A549 (cell line): Measurements from ENCODE around the gene CPO. TPM values are rescaled to one million over a fixed set of nuclear protein-coding genes. Genes with fewer than 3 reads are reported as not detected.

Experiments
- ATAC-seq, 2 experiments: fragments of 200-7000 bp in 1 of 2; fragments of >200 bp in 1 of 2; cut with Nextera tagmentation in 1 of 2; cut with Tn5 transposase in 1 of 2; 3 replicates each; pipeline versions ENCODE4 v1.8.0 to v1.9.1; 2018 to 2020; ENCODE audit warnings: mild to moderate bottlenecking in 1 of 2, moderate library complexity in 1 of 2
- CTCF ChIA-PET: fragments of 300-600 bp; sonication (Branson Sonifier 250); formaldehyde crosslinking; extraction: SDS; loops from one replicate; lab custom pipeline; 2021; ENCODE audit warnings: antibody characterized with exemption, inconsistent platforms; lab: Yijun Ruan, JAX
- POLR2A ChIA-PET: fragments of 350-600 bp; formaldehyde crosslinking; extraction: SDS; loops from one replicate; lab custom pipeline; 2021; ENCODE audit warnings: antibody characterized with exemption, inconsistent platforms; lab: Yijun Ruan, JAX
- DNase-seq, 2 experiments: peaks; one replicate each; pipeline versions ENCODE4 v3.0.0 to v3.0.0-alpha.2; 2011 to 2016; ENCODE audit warnings: low read depth in 1 of 2, low spot score in 1 of 2
- FAIRE-seq: peaks from 2 replicates; lab custom pipeline; 2011; peaks lifted over from hg19 to GRCh38; lab: Jason Lieb, UNC
- H3K27ac ChIP-seq, 2 experiments: fragments of >200 bp; sonication (Bioruptor Twin); formaldehyde crosslinking; 3 replicates each; pipeline ENCODE4 v1.5.1; 2016 to 2017
- H3K4me1 ChIP-seq: fragments of >200 bp; sonication (Bioruptor Twin); formaldehyde crosslinking; 3 replicates; pipeline ENCODE4 v1.6.1; 2016
- H3K4me2 ChIP-seq: fragments of >200 bp; sonication (Bioruptor Twin); formaldehyde crosslinking; 3 replicates; pipeline ENCODE4 v1.6.1; 2016
- H3K4me3 ChIP-seq: fragments of >200 bp; sonication (Bioruptor Twin); formaldehyde crosslinking; 3 replicates; pipeline ENCODE4 v1.5.1; 2016
- H3K9me3 ChIP-seq: fragments of >200 bp; sonication (Bioruptor Twin); formaldehyde crosslinking; 3 replicates; pipeline ENCODE4 v1.6.1; 2016
- BHLHE40 ChIP-seq: IDR thresholded peaks from 2 replicates; pipeline ENCODE4 v1.6.1; 2012; ENCODE audit warnings: low read depth, low read length, inconsistent platforms
- CEBPB ChIP-seq, 2 experiments: fragments of >200 bp in 1 of 2; sonication (Bioruptor Twin) in 1 of 2; formaldehyde crosslinking in 1 of 2; IDR thresholded peaks; 2 replicates each; pipeline ENCODE4 v1.6.1; 2012 to 2016
- CHD4 ChIP-seq: fragments of 200-600 bp; sonication (generic); IDR thresholded peaks from 2 replicates; pipeline ENCODE4 v1.6.1; 2016; ENCODE audit warnings: antibody characterized with exemption, mild to moderate bottlenecking, borderline replicate concordance
- CTCF ChIP-seq: fragments of >200 bp; sonication (Bioruptor Twin); formaldehyde crosslinking; IDR thresholded peaks from 3 replicates; pipeline ENCODE4 v1.5.1; 2016
- E2F6 ChIP-seq: IDR thresholded peaks from 2 replicates; pipeline ENCODE4 v1.6.1; 2012; ENCODE audit warnings: low read depth, borderline replicate concordance
- ELK1 ChIP-seq: fragments of 150-350 bp; IDR thresholded peaks from 2 replicates; pipeline ENCODE4 v1.6.1; 2014; ENCODE audit warnings: low read depth, mild to moderate bottlenecking, low read length
- ESRRA ChIP-seq: fragments of 150-350 bp; IDR thresholded peaks from 2 replicates; pipeline ENCODE4 v1.6.1; 2014; ENCODE audit warnings: mild to moderate bottlenecking, low read length, borderline replicate concordance
- HOXB13 ChIP-seq: fragments of 250-450 bp; sonication (Bioruptor Pico); IDR thresholded peaks from 2 replicates; pipeline ENCODE4 v1.5.0; 2020; ENCODE audit warnings: low read depth, mild to moderate bottlenecking, moderate library complexity
- JUN ChIP-seq, 2 experiments: fragments of >200 bp; sonication (Bioruptor Twin); formaldehyde crosslinking; IDR thresholded peaks; 2 replicates in 1 of 2; 3 replicates in 1 of 2; pipeline ENCODE4 v1.6.1; 2016 to 2017
- KDM1A ChIP-seq: fragments of 200-600 bp; sonication (generic); IDR thresholded peaks from 2 replicates; pipeline ENCODE4 v1.6.1; 2016; ENCODE audit warnings: low read depth, mild to moderate bottlenecking
- MAFK ChIP-seq: fragments of 450-650 bp; IDR thresholded peaks from 2 replicates; pipeline ENCODE4 v1.6.1; 2014; ENCODE audit not compliant: partially characterized antibody
- NPAS2 ChIP-seq: fragments of 250-450 bp; sonication (Bioruptor Pico); IDR thresholded peaks from 2 replicates; pipeline ENCODE4 v1.8.0; 2022; ENCODE audit warnings: mild to moderate bottlenecking, moderate library complexity, borderline replicate concordance
- POLR2AphosphoS2 ChIP-seq: conservative IDR thresholded peaks from 2 replicates; pipeline ENCODE4 v1.6.1; 2012; ENCODE audit warnings: low read length, improper control_type of control experiment, inconsistent platforms
- RAD21 ChIP-seq, 2 experiments: fragments of >200 bp in 1 of 2; sonication (Bioruptor Twin) in 1 of 2; formaldehyde crosslinking in 1 of 2; IDR thresholded peaks in 1 of 2; conservative IDR thresholded peaks in 1 of 2; 2 replicates in 1 of 2; 3 replicates in 1 of 2; pipeline ENCODE4 v1.6.1; 2012 to 2018; ENCODE audit warnings: inconsistent platforms in 1 of 2
- RCOR1 ChIP-seq: fragments of 150-350 bp; IDR thresholded peaks from 2 replicates; pipeline ENCODE4 v1.6.1; 2014; ENCODE audit warnings: antibody characterized with exemption, low read length, low read depth
- SMC3 ChIP-seq: fragments of >200 bp; sonication (Bioruptor Twin); formaldehyde crosslinking; IDR thresholded peaks from 3 replicates; pipeline ENCODE4 v1.6.1; 2018; ENCODE audit warnings: inconsistent platforms
- SREBF2 ChIP-seq: fragments of 450-650 bp; IDR thresholded peaks from 2 replicates; pipeline ENCODE4 v1.6.1; 2014; ENCODE audit warnings: mild to moderate bottlenecking, moderate library complexity
- USF2 ChIP-seq: fragments of 450-650 bp; IDR thresholded peaks from 2 replicates; pipeline ENCODE4 v1.6.1; 2014; ENCODE audit warnings: antibody characterized with exemption
- ZSCAN20 ChIP-seq: fragments of 250-450 bp; sonication (Bioruptor Pico); IDR thresholded peaks from 2 replicates; pipeline ENCODE4 v1.8.0; 2022; ENCODE audit warnings: mild to moderate bottlenecking, moderate library complexity
- WGBS: methylation state at CpG from one replicate; pipeline ENCODE4 v1.1.6; 2017; ENCODE audit errors: missing lambda C conversion rate; 5-methylcytosine and 5-hydroxymethylcytosine counted together
- polyA plus RNA-seq, 4 experiments: library from polyadenylated mRNA; depleted of rRNA in 3 of 4; stranded (reverse); fragments of >200 nt; fragmentation: RNase III in 1 of 4; extraction: RNeasy Plus Mini Kit Qiagen cat#74134 plus additional on column Dnase treatment in 1 of 4; gene quantifications; 2 replicates in 3 of 4; 3 replicates in 1 of 4; pipeline ENCODE4 v1.2.3, GENCODE V29; 2011 to 2017

Gene CPO
- polyA plus RNA-seq, 2 of the 4 experiments (the other 2 are of a cell fraction) = 0.09 to 0.18 TPM

- Histone ChIP-seq H3K27ac (no peak overlapping the region), H3K4me1 (no peaks in the 10 kb centered on the region), H3K4me2 (no peak overlapping the region), H3K9me3 (no peaks in the 10 kb centered on the region), H3K4me3 (no peak overlapping the region)
- ChIA-PET POLR2A (no interaction called here), CTCF (interaction anchor here (1.0 to 5.1 kb wide), 5 partner anchors 8 to 483 kb away, joined by 3 to 20 read pairs (median 6); no protein-coding TSS in a partner anchor)
- DNase-seq = peak; percentile 25 to 39
- FAIRE-seq = no peak
- peak; percentile 81 to 98 for ATAC-seq
- TF ChIP-seq SMC3 (peak; percentile 37; the same call in 1 of the 3 replicates), RCOR1 (no peak), ESRRA (no peak), RAD21 (conservative IDR thresholded peaks at IDR 0.05 in 1 of 2, IDR thresholded peaks at IDR 0.05 in 1 of 2) (peak; percentile 38 to 51; a peak in 4 of 5 replicates), CTCF (peak; percentile 51), ZSCAN20 (CRISPR knock-in tag) (no peak)
- WGBS = 33% methylated on average over 6 of the region's 6 CpGs
These were observed 50.0 kb downstream of the CPO start for GRCh38 chr2:206989311-206989710.

- WGBS = 68% methylated on average over 4 of the region's 4 CpGs
- ATAC-seq = no peak
- Histone ChIP-seq H3K27ac (no peak overlapping the region), H3K4me1 (no peaks in the 10 kb centered on the region), H3K4me2 (no peak overlapping the region), H3K4me3 (no peak overlapping the region), H3K9me3 (no peaks in the 10 kb centered on the region)
- no peak for FAIRE-seq
- ChIA-PET POLR2A (no interaction called here), CTCF (interaction anchor here (0.6 to 5.1 kb wide), 4 partner anchors 9 to 482 kb away, joined by 3 to 20 read pairs (median 10); no protein-coding TSS in a partner anchor)
- TF ChIP-seq KDM1A = no peak
- no peak for DNase-seq
These were observed 51.0 kb downstream of the CPO start for GRCh38 chr2:206990360-206990759.

- no peak for TF ChIP-seq NPAS2
- no peak for TF ChIP-seq ZSCAN20 (CRISPR knock-in tag)
- TF ChIP-seq SREBF2 = no peak
- TF ChIP-seq POLR2AphosphoS2 = no peak
- no peak for TF ChIP-seq ELK1
- TF ChIP-seq JUN (IDR thresholded peaks at IDR 0.05) = no peak
- TF ChIP-seq BHLHE40 = no peak
- no peak for TF ChIP-seq HOXB13 (CRISPR knock-in tag)
- no peak for TF ChIP-seq KDM1A
- no peak for TF ChIP-seq CHD4
- no peak for TF ChIP-seq SMC3
- no peak for TF ChIP-seq ESRRA
- no peak for TF ChIP-seq MAFK
- TF ChIP-seq USF2 = no peak
- TF ChIP-seq CEBPB (IDR thresholded peaks at IDR 0.05) = no peak
- no peak for TF ChIP-seq E2F6
- no peak overlapping the region for H3K27ac ChIP-seq
- ChIA-PET POLR2A (no interaction called here), CTCF (interaction anchor here (5.1 kb wide), 1 partner anchor 10 kb away, joined by 17 read pairs; no protein-coding TSS in a partner anchor)
- ATAC-seq = no peak
- H3K4me1 ChIP-seq = no peaks in the 10 kb centered on the region
- H3K4me3 ChIP-seq = no peak overlapping the region
- H3K9me3 ChIP-seq = no peaks in the 10 kb centered on the region
- no peak overlapping the region for H3K4me2 ChIP-seq
- DNase-seq = no peak
- WGBS = 84% methylated on average over 2 of the region's 2 CpGs
- no peak for FAIRE-seq
These were observed 51.8 kb downstream of the CPO start for GRCh38 chr2:206991070-206991469.
